Ectodermal cell (in vitro differentiated cells): ENCODE results near the gene CSF3.

Experiments used
- H3K27ac ChIP-seq: 2 replicates; pipeline ENCODE4 v1.7.0; 2013; ENCODE audit warnings: mild to moderate bottlenecking, low read depth, low read length; ENCODE audit not compliant: insufficient read depth, poor library complexity, severe bottlenecking
- H3K27me3 ChIP-seq: 2 replicates; pipeline ENCODE4 v1.7.0; 2013; ENCODE audit warnings: mild to moderate bottlenecking, low read length; ENCODE audit not compliant: insufficient read depth, control insufficient read depth, poor library complexity, severe bottlenecking
- H3K36me3 ChIP-seq: one replicate; pipeline ENCODE4 v1.7.0; 2013; ENCODE audit warnings: low read length; ENCODE audit not compliant: control insufficient read depth, insufficient read depth
- H3K4me1 ChIP-seq: one replicate; pipeline ENCODE4 v1.7.0; 2013; ENCODE audit warnings: low read length; ENCODE audit not compliant: control insufficient read depth, insufficient read depth
- H3K4me3 ChIP-seq: 2 replicates; pipeline ENCODE4 v1.7.0; 2013; ENCODE audit warnings: low read depth, low read length, control low read depth; ENCODE audit not compliant: insufficient read depth
- H3K9me3 ChIP-seq: 2 replicates; pipeline ENCODE4 v1.7.0; 2013; ENCODE audit warnings: mild to moderate bottlenecking, low read length, moderate library complexity; ENCODE audit not compliant: control insufficient read depth
- WGBS, 2 experiments: methylation state at CpG; one replicate each; pipeline ENCODE4 v1.1.7; 2013; ENCODE audit warnings: missing lambda C conversion rate in 2 of 2; 5-methylcytosine and 5-hydroxymethylcytosine counted together

CSF3 gene

DNA sequence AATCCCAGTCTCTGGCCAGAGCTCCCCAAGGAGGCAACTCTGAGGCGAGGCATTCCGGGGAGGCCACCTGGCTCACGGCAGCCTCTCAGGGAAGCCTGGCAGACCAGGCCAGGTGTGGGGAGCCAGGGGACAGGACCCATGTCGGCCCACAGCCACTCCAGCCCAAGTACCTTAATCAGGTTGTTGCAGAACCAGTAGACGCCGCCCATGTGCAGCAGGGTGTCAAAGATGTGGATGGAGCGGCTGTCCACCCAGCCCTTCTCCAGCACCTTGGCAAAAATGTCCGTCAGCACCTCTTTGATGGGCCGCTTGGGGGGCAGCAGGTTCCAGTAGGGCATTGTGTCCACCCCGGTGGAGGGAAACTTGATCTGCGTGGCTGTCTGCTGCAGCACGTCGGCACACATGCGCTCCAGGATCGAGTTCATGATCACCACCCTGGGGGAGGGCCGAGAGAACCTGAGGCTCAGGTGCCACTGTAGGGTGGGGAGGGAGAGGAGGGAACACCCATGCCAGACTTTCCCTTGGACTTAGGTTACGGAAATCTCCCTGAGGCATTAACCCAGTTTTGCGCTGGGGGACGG lies 7.8 kb downstream of the CSF3 start:
- Histone ChIP-seq H3K36me3 (peaks cover 29% of the 10 kb centered on the region), H3K27me3 (no peaks in the 10 kb centered on the region), H3K4me1 (peaks cover 18% of the 10 kb centered on the region), H3K4me3 (no peak overlapping the region), H3K9me3 (no peaks in the 10 kb centered on the region), H3K27ac (no peak overlapping the region)
- WGBS, 2 experiments = 92 to 93% methylated on average over 19 of the region's 19 CpGs

DNA sequence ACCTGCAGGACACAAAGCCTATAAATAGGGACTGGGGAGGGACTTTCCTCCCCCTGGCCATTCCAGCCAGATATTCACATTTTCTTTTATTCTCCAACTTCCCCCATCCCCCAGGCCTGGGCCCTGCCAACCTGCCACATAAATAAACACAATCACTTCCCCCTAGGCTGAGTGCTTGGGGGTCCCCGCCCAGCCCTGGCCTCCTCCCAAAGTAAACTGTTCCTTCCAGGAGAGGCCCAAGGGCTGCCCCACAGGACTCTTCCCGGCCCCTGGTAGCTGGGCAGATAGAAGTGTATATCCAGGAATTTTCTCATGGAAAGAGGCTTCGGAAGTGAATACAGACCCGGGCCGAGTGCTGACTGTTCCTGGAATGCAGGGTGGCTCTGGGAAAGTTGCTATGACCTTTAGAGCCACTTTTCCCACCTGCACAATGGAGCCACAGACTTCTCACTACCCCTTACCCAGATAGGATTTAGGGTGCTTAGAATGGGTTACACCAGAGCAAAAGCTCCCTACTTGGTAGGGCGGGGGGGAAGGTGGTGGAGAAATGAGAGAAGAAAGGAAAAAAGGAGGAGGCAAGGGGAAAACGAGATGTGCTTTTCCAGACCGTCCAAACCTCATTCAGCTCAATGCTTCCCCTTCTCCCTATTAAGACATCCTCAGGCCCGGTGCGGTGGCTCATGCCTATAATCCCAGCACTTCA lies 8.5 kb downstream of the CSF3 start:
- Histone ChIP-seq H3K9me3 (no peaks in the 10 kb centered on the region), H3K4me1 (peaks cover 12% of the 10 kb centered on the region), H3K27ac (no peak overlapping the region), H3K27me3 (no peaks in the 10 kb centered on the region), H3K4me3 (no peak overlapping the region), H3K36me3 (peaks cover 33% of the 10 kb centered on the region)
- WGBS, 2 experiments = 91 to 93% methylated on average over 10 of the region's 10 CpGs

DNA sequence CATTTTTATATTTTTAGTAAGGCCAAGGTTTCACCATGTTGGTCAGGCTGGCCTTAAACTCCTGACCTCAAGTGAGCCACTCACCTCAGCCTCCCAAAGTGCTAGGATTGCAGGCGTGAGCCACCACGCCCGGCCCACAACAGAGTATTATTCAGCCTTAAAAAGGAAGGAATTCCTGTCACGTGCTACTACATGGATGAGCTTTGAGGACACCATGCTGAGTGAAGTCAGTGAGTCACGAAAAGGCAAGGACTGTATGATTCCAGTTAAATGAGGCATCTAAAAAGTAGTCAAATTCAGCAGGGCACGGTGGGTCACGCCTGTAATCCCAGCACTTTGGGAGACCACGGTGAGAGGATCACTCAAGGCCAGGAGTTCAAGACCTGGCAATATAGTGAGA lies 9.7 kb downstream of the CSF3 start:
- Histone ChIP-seq H3K4me1 (no peaks in the 10 kb centered on the region), H3K9me3 (no peaks in the 10 kb centered on the region), H3K27ac (no peak overlapping the region), H3K27me3 (no peaks in the 10 kb centered on the region), H3K36me3 (peaks cover 45% of the 10 kb centered on the region), H3K4me3 (no peak overlapping the region)
- WGBS, 2 experiments = 94% methylated on average over 8 of the region's 8 CpGs

DNA sequence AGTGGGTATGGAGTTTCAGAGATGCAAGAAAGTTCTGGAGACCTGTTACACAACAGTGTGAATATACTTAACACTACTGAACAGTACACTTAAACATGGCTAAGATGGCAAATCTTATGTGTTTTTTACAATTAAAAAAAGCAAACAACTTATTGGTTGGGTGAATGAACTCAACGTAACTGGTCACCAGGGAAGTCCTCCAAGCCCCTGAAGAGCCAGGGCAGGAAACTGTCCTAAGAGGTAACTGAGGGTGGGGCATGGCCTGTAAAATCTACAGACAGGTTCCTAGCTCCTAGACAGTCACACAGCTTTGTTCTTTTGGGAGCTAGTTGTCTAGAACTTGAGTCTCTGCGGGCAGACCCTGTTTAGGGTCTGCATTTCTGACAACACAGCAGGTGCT lies 10.3 kb downstream of the CSF3 start:
- Histone ChIP-seq H3K27ac (no peak overlapping the region), H3K9me3 (no peaks in the 10 kb centered on the region), H3K27me3 (no peaks in the 10 kb centered on the region), H3K4me1 (no peaks in the 10 kb centered on the region), H3K36me3 (peaks cover 46% of the 10 kb centered on the region), H3K4me3 (no peak overlapping the region)
- 92 to 95% methylated on average over 2 of the region's 2 CpGs for WGBS, 2 experiments

DNA sequence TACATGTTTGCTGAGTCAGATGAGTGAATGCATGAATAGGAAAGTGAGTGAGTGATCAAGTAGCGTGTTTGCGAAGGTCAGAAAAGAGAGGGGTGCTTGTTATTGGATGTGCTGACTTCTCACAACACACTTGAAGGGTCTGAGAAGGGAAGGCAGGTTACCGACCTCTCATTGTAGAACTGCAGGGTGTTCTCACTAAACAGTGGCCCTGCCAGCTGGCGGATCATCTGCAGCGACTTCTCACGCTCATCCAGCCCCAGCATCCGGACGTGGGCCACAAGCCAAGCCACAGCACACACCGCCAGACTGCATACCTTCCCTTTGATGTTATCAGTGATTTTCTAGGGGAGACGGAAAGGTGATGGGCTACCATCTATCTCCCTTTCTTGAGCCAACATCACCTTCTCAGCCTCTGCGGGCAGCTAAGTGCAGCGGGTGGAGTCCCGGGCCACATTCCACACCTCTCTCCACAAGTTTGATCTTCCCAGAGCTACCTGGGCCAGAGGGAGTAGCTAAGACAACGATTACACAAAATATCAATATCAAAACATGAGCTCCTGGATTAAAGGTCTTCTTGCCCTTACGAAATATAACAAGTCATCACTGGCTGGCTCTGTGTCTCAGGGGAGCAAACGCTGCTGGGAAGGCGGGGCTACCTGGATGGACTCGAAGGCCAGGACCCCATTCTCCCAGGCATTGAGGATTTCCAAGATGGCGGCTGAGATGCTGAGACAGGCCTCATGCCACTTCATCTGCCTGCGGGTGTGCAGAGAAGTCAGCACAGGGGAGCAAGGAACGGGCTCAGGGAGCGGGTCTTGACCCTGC lies 11.0 kb downstream of the CSF3 start:
- no peaks in the 10 kb centered on the region for H3K9me3 ChIP-seq
- WGBS, 2 experiments = 95 to 96% methylated on average over 22 of the region's 22 CpGs
- H3K27me3 ChIP-seq = no peaks in the 10 kb centered on the region
- peaks cover 49% of the 10 kb centered on the region for H3K36me3 ChIP-seq
- H3K27ac ChIP-seq = no peak overlapping the region
- no peaks in the 10 kb centered on the region for H3K4me1 ChIP-seq
- H3K4me3 ChIP-seq = no peak overlapping the region

DNA sequence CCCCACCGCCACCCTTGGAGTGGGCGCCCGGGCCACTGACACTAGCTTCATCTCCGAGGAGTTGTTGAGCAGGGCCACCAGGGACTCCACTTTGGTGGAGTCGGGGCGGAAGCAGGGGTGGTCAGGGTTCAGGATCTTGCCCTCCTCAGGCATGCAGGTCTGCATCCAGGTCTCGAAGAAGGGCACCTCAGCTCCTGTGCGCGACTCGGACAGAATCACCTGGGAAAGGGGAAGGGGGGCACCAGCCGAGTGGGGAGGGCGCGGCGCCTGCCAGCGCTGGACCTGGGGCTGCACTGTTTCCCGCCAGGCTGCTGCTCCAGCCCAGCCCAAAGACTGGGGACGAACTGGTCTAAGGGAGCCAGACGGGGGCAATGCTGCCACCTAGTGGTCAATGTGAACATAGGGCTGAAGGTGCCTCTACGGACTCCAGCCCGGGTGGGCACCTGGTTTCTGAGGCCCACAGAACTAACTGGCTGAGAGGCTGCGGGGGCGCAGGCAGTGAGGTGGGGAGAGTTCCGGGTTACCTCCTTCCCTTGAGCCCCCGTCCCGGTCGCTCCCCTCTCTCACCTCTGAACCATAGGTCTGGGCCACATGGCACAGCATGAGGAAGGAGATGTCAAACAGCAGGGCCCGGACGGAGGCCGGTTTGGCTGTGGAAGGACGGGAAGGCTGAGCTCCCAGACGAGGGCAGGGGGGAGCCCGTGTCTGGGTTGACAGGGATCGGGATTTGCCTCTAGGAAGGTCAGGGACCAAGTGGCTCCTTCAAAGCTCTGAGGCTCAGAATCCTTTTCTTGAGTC lies 11.8 kb downstream of the CSF3 start:
- H3K9me3 ChIP-seq = no peaks in the 10 kb centered on the region
- peaks cover 51% of the 10 kb centered on the region for H3K36me3 ChIP-seq
- WGBS, 2 experiments = 55 to 57% methylated on average over 33 of the region's 33 CpGs
- H3K4me3 ChIP-seq = no peak overlapping the region
- no peaks in the 10 kb centered on the region for H3K27me3 ChIP-seq
- no peak overlapping the region for H3K27ac ChIP-seq
- no peaks in the 10 kb centered on the region for H3K4me1 ChIP-seq

DNA sequence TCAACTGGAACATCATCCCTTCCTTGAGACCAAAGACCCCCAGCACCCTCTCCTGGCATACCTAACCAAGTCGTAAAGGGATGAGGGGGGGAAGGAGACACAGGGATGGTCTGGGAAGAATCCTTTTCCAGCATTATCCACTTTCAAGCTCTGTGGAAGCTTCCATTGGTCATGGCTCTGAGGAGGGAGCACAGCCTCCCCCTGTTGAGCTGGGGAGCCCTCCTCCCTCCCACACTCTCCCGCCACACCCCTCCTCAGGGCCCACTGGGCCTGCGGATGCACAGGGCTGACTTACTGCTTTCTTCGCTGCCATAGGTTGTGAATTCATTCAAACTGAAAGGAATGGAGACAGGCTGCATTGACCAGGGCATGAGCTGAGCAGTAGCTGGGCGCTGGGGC lies 12.4 kb downstream of the CSF3 start:
- Histone ChIP-seq H3K27me3 (no peaks in the 10 kb centered on the region), H3K36me3 (peaks cover 57% of the 10 kb centered on the region), H3K27ac (no peak overlapping the region), H3K4me1 (no peaks in the 10 kb centered on the region), H3K9me3 (no peaks in the 10 kb centered on the region), H3K4me3 (no peak overlapping the region)
- 95 to 98% methylated on average over 5 of the region's 5 CpGs for WGBS, 2 experiments

DNA sequence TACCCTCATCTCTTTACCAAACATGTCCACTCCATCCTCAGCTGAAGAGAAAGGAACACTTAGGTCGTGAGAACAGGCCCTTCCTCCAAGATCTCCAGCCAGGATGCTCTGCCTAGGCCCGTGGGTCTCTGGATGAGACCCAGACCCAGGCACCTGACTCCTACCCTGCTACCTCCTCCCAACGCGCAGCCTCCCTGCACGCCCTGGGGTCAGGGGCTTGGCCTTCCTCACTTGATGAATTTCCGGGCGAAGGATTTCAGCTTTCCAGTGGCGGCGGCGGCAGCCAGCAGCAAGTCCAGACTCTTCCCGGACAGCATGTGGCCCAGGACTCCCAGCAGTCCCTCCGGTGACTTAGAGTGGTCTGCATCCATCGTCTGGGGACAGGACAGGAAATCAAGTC lies 13.4 kb downstream of the CSF3 start:
- Histone ChIP-seq H3K9me3 (no peaks in the 10 kb centered on the region), H3K4me3 (no peak overlapping the region), H3K27ac (no peak overlapping the region), H3K27me3 (no peaks in the 10 kb centered on the region), H3K4me1 (no peaks in the 10 kb centered on the region), H3K36me3 (peaks cover 58% of the 10 kb centered on the region)
- WGBS, 2 experiments = 95 to 97% methylated on average over 13 of the region's 13 CpGs

DNA sequence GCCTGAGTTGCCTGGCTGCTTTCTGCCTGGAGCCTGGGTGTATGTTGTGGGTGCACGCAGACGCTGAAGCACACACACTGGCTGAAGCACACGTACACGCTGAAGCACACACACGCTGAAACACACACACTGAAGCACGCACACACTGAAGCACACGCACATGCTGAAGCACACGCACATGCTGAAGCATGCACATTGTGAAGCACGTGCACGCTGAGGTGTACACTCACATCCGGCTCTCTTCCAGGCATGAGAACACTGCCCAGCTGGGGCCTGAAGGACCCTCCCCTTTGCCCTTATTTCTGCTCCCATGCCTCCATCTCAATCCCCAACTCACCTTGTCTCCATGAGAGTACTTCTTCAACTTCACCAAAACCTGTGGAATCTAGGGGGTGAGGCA lies 16.5 kb downstream of the CSF3 start:
- WGBS, 2 experiments = 97% methylated on average over 11 of the region's 11 CpGs
- H3K4me3 ChIP-seq = no peak overlapping the region
- peaks cover 45% of the 10 kb centered on the region for H3K36me3 ChIP-seq
- H3K4me1 ChIP-seq = peaks cover 4% of the 10 kb centered on the region
- H3K27ac ChIP-seq = no peak overlapping the region
- H3K9me3 ChIP-seq = no peaks in the 10 kb centered on the region
- no peaks in the 10 kb centered on the region for H3K27me3 ChIP-seq
